Right ventricle myocardium superior (tissue), 1 donor: ENCODE results near the gene GHRH. TPM values are rescaled to one million over a fixed set of nuclear protein-coding genes. Genes with fewer than 3 reads are reported as not detected.

ENCODE experiments used
- total RNA-seq: library from RNA; stranded (reverse); fragmentation: NEBNext Ultra II Directional; extraction: Animal tissue kit (Norgen Biotek cat#: 25700); gene quantifications from one replicate; pipeline ENCODE4 v1.2.1, GENCODE V29; 2021
- donor health status: DM: no; HTN: yes; CAD: no; lungs with severe emphysema.

GHRH gene
- total RNA-seq, 1 donor from 2014 or later = 0.97 TPM

Other genes with a start within 250 kb of the GHRH start
- gene RBL1, start 165.8 kb downstream of the GHRH start, total RNA-seq = 4.5 TPM
- 86.0 TPM for gene RPN2, start 82.5 kb downstream of the GHRH start, total RNA-seq
- gene MROH8, start 82.3 kb downstream of the GHRH start, total RNA-seq = 3.8 TPM
- gene MANBAL, start 27.8 kb upstream of the GHRH start, total RNA-seq = 18.6 TPM
- gene SRC, start 84.3 kb upstream of the GHRH start, total RNA-seq = 6.7 TPM